ENCODE measurements around the gene MRPL36. TPM values are rescaled to one million over a fixed set of nuclear protein-coding genes. Genes with fewer than 3 reads are reported as not detected.

Gene MRPL36
- total and polyA plus RNA-seq, 9 of the 15 experiments (the other 6 are each of a cell fraction or from before 2014, with no cell fraction given), result 78.3 to 557 (median 124) TPM

- TF ChIP-seq SAP30 (IDR thresholded peaks at IDR 0.05; ENCODE audit: borderline replicate concordance, insufficient read depth, low read depth, low read length, poor library complexity, severe bottlenecking), result no peak
- no peak for TF ChIP-seq CLOCK (CRISPR knock-in tag; IDR thresholded peaks at IDR 0.05; ENCODE audit: borderline replicate concordance)
Measured at GRCh38 chr5:1785062-1785461, 14.6 kb downstream of the MRPL36 start (continued).

GRCh38 chr5:1784197-1785050 is 15.2 kb downstream of the MRPL36 start:
- 1% methylated on average over 20 of the region's 20 CpGs for WGBS (ENCODE audit: insufficient coverage, low coverage, missing lambda C conversion rate)
- ATAC-seq (no peak), DNase-seq (ENCODE audit: extremely low read depth in 1 of 4, low spot score in 3 of 4) (no peak), FAIRE-seq (no peak)
- Histone ChIP-seq H3K4me3 (no peak overlapping the region), H3K27ac (ENCODE audit: extremely low read depth, low read depth, low read length) (no peak overlapping the region), H3K9ac (ENCODE audit: insufficient read depth in 1 of 2, low read depth in 2 of 2, low read length in 2 of 2) (no peak overlapping the region; a peak in 1 of 4 replicates), H2AFZ (ENCODE audit: low read depth, low read length) (no peak overlapping the region), H3K9me1 (ENCODE audit: control insufficient read depth, insufficient read depth, low read length) (no peaks in the 10 kb centered on the region), H3K79me2 (ENCODE audit: control insufficient read depth, insufficient read depth, low read length) (no peaks in the 10 kb centered on the region), H3K4me2 (ENCODE audit: insufficient read depth, low read length) (no peak overlapping the region), H4K20me1 (replicated peaks; ENCODE audit: control insufficient read depth, insufficient read depth, low read length) (peaks cover 3% of the 10 kb centered on the region), H3K4me1 (replicated peaks in 1 of 2; ENCODE audit: control insufficient read depth in 2 of 2, insufficient read depth in 2 of 2, low read length in 2 of 2) (peaks cover 0 to 9% of the 10 kb centered on the region in 2 experiments; a peak in 3 of 5 replicates), H3K9me3 (replicated peaks; ENCODE audit: control insufficient read depth, insufficient read depth, low read depth, low read length) (no peaks in the 10 kb centered on the region), H3K27me3 (ENCODE audit: control insufficient read depth in 2 of 2, insufficient read depth in 2 of 2, low read length in 2 of 2) (peaks cover 82 to 95% of the 10 kb centered on the region in 2 experiments), H3K36me3 (ENCODE audit: control insufficient read depth, insufficient read depth, low read length) (no peaks in the 10 kb centered on the region)
- TF ChIP-seq DIDO1 (tag; IDR thresholded peaks at IDR 0.05; ENCODE audit: low read depth), result no peak
- no peak for TF ChIP-seq CBFA2T2 (conservative IDR thresholded peaks at IDR 0.05)
- TF ChIP-seq XRCC5 (IDR thresholded peaks at IDR 0.05; ENCODE audit: low read depth, low read length), result no peak
- intact Hi-C loops (cut with micrococcal nuclease), result no loop called here
- in situ Hi-C loops (cut with MboI), result no loop called here
- ChIA-PET POLR2A (no interaction called here), CTCF (ENCODE audit: low intra/inter-chr PET ratio) (no interaction called here)
- BruUV-seq (replicated peaks), result no TSS peak

Data from K562 (cell line).